ENCODE data around the gene MAOA.
"Not testable (repeated sequence)": the region's sequence is repeated elsewhere in the genome, so short reads cannot be mapped to it uniquely, and the experiment has no call there.

The MAOA gene

DNA sequence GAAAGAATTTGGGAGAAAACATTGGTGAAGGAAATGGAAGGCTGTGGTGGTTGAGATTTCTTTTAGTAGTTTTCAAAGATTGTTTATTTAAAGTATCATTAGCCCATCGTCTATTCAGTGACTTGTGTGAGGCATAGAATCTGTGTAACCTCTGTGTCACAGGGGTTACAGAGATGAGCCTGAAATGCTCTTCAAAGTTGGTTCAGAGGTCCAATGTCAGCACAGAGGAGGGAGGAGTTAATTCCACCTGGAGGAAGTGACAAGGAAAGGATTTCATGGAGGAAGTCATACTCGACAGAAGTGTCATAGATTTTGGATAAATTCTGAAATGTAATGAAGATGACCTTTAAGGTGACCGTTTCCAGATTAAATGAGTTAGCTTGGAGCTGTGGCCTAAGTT lies 8.2 kb downstream of the MAOA start:
- no peak for FAIRE-seq

DNA sequence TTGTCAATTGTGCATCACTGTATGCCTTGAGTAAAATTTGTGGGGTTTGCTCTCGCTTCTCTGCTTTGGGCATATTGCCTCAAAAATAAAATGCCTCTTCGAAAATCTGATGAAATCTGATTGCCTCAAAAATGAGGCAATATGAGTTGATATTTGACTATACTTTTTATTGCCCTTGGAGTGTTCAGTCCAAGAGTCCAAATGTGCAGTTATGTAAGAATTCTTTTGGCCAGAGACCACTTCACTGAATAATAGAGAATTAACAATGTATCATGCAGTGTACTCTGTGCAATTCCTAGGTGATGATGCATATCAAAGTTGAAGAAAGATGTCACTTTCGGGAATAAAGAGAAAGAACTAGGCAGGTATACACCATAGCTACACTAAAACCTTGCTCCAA lies 8.6 kb downstream of the MAOA start:
- no peak for FAIRE-seq

- no peak for FAIRE-seq
Measured at GRCh38 chrX:43666311-43666912, 10.3 kb downstream of the MAOA start.

DNA sequence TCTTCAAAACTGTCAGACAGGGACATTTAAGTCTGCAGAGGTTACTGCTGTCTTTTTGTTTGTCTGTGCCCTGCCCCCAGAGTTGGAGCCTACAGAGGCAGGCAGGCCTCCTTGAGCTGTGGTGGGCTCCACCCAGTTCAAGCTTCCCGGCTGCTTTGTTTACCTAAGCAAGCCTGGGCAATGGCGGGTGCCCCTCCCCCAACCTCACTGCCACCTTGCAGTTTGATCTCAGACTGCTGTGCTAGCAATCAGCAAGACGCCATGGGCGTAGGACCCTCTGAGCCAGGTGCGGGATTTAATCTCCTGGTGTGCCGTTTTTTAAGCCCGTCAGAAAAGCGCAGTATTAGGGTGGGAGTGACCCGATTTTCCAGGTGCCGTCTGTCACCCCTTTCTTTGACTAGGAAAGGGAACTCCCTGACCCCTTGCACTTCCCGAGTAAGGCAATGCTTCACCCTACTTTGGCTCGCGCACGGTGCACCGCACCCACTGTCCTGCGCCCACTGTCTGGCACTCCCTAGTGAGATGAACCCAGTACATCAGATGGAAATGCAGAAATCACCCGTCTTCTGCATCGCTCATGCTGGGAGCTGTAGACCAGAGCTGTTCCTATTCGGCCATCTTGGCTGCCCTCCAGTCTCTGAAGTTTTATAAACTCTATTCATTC lies 20.0 kb downstream of the MAOA start:
- not testable (repeated sequence) for FAIRE-seq

GRCh38 chrX:43676971-43677572 lies 21.0 kb downstream of the MAOA start:
- no peak for FAIRE-seq

- FAIRE-seq, result no peak
Measured at GRCh38 chrX:43677993-43678392, 21.9 kb downstream of the MAOA start.

- no peak for FAIRE-seq
Measured at GRCh38 chrX:43679058-43679457, 23.0 kb downstream of the MAOA start.

DNA sequence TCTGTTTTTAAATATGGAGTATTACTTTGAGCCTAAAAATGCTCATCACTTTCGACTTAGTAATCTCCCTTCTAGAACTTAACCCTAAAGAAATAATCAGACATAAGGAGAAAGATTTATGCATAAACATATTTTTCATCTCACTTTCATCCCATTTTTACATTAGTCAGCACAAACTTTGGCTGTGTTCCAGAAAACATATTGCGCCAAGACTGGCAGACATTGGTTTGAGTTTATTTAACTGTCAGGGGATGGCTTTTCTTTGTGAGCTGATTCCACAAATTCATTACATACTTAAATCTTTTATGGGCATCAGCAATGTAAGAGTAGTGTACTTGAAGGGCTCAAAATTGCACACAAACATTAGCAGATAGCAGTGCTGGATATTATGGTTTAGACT lies 23.7 kb downstream of the MAOA start:
- FAIRE-seq, result no peak

GRCh38 chrX:43682726-43683125 lies 26.6 kb downstream of the MAOA start:
- no peak for FAIRE-seq

GRCh38 chrX:43685221-43685620 lies 29.1 kb downstream of the MAOA start:
- FAIRE-seq, result no peak

DNA sequence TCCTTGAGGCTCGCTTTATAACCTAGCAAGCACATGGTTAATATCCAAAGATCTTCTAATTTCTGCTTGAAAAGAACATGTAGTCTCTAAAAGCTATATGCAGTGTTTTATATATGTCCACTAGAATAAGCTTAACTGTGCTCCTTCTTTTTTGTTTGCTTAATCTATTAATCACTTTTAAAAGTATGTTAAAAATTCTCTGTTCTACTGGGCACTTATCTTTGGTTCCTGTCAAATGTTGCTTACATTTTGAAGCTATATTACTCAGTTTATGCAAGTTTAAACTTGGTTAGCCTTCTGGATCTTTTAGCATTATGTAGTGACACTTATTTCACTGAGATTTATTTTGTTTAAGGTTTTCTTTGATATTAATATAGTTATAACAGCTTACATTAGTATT lies 32.5 kb downstream of the MAOA start:
- FAIRE-seq, result no peak

DNA sequence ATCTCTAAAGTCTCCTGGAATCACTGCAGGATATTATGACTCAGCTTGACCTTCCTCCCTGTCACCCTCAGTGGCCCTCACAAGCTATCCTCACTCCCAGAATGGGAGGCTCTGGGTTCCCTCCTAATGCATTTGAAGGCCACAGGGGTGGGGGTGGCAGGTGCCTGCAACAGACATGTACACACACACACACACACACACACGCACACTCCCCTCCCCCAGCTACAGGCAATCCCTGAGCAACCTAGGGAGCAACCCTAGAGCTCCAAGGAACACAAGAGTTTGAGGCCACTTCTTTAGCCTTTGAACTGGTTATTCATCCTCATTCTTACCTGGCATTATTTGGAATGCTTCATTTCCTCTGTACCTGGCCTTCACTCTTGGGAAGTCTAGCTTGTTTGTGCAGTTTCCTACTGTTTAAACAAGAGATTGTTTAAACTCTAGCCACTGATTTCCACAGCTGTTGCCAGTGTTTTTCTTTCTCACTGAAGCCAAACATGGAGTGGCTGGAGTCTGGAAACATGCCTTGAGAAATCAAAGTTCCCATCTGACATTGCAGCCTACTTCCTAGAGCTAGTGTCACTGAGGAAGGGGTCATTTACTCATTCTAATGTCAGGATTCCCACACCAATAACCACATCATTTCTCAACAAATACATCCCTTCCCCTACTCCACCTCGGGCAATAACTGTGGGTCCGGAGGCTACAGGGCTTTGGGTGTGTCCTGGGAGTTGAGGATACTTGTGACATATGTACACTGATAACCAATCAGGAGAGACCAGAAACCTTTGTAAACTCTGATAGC lies 37.7 kb downstream of the MAOA start:
- no peak for FAIRE-seq

DNA sequence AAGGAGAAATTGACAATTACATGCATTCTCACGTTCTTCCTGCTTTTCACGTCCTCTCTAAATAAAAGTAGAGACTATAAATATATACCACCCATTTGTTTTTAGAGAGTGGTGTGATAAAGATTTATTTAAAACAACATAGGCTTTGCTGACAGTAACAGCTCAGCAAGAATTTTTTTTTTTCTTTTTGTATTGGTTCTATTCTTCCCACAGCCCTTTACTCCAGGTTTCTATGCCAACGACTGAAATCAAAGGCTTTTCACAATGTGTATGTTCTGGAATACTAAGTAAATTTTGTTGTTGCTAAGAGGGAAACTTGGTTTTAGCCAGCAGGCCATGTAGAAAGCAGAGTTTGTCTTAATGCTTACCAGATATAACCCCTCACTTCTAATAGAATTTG lies 43.4 kb downstream of the MAOA start:
- no peak for FAIRE-seq

DNA sequence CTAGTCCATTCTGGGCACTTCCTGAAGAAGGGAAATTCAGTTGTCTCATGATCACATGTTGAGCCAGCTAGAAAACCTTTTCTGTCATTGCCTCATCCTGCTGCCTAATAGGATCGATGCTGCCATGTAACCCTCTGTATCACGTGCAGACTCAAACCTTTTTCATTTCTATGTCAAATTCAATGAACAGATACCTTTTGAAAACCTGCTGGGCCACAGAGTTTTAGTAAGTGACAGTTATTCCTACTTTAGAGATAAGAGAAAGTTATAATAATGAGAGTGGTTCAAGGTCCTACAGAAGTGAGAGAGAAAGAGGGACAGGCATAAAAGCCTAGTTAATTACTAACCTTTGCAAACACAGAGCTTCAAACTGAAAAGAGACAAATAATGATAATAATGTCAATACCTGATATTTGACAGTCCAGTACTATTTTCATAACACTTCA lies 46.0 kb downstream of the MAOA start:
- FAIRE-seq, result no peak

DNA sequence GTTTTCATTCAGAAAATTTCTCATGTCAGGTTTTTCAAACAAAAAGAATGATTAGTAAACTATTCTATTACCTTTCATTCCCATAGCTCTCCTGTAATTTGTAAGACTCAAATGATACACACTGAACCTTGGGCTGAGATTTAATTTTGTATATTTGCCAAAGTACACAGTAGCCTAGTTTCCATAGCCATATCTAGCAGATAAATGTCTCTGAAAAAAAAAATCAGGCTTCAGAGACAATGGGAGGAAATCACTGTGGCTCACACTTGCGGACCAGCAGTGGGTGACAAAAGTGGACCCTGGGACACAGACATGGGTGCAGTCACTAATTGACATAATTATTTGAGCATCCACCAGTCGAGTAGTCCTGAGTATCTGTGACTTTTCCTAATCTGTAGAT lies 46.6 kb downstream of the MAOA start:
- FAIRE-seq, result no peak

GRCh38 chrX:43703211-43703791 lies 47.2 kb downstream of the MAOA start:
- no peak for FAIRE-seq

DNA sequence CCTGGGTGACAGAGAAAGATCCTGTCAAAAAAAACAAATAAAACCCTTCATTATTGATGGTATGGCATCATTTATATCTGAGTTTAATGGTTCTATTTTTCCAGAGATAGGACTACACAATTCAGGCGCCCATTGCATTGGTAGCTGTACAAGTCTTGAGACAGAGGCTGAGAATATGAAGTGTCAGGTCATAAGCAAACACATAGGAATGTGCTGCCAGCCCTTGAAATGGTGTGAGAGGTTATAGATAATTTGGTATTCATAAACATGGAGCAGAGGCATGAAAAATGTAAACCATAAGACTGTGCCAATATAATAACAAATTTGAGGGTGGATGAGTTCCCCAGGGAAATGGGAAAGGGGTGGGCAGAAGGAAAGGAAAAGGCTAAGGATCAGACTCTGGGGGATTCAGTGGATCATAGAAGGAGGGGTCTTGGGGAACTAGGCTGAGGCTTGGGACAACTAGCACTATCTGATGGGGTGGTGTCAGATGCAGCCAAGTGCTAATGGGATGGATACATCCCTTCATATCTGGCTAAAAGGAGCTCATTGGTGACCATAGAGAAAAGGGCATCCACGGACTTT lies 50.8 kb downstream of the MAOA start:
- no peak for FAIRE-seq

DNA sequence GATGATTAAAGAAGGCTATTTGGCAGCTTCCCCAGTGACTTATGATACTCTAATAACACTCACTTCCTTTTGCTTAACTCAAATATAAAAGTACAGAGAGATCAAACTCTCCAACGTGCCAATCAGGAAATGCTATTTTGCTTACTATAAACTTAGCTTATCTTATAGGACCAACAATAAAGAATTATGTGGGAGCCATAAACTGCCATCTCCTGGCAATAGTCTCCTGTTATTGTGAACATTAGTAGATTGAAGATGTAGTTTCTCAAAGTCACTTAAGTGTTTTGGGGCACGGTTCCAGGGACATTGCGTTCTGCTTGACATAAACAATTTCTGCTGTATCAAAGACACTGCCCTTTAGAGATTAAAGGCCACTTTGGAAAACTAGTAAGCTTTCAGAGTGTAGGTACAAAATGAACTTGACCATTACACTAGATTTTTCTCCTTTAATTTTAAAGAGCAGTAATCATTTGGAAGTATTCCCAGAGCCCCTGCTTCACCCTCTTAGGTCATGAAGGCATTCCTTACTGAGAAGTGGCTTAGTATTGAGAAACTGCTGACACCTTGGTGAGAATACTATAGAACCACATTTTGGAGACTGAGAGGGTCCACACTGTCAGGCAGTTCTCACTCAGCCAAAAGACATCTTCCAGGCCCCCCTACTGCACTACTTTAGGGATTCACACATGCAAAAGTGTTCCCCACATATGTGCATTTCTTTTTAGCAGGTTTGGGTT lies 51.9 kb downstream of the MAOA start:
- FAIRE-seq, result no peak

- FAIRE-seq, result no peak
Measured at GRCh38 chrX:43716144-43716543, 60.0 kb downstream of the MAOA start.

DNA sequence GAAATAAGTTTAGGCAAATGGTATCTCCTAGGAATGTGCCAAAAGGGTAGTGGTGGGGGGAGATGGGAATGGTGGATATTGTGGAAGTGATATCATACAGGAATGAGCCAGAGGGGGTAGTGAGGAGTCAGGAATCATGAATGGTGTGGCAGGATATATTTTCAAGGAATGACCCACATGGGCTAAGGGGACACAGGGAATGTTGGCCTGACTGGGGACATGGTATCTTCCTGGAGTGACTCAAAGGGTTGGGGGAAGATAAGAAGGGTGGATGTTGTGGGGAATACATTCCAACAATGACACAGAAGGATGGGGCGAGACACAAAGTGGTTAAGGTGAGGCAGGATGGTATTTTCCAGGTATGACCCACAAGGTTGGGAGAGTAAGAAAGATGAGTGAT lies 60.6 kb downstream of the MAOA start:
- no peak for FAIRE-seq

- no peak for FAIRE-seq
Measured at GRCh38 chrX:43717161-43717560, 61.1 kb downstream of the MAOA start.

- FAIRE-seq, result no peak
Measured at GRCh38 chrX:43718081-43718480, 62.0 kb downstream of the MAOA start.
